IPS-NIHi7 (cell line): ENCODE measurements around the gene CCL5.
"Not testable (repeated sequence)": the region's sequence is repeated elsewhere in the genome, so short reads cannot be mapped to it uniquely, and the experiment has no call there.

ENCODE experiments used
- DNase-seq: peaks from one replicate; pipeline ENCODE4 v3.0.0; 2012; ENCODE audit warnings: mixed read lengths; ENCODE audit errors: extremely low spot score

Gene CCL5

GRCh38 chr17:35898283-35899070, 18.3 kb upstream of the CCL5 start:
- no peak for DNase-seq

DNA sequence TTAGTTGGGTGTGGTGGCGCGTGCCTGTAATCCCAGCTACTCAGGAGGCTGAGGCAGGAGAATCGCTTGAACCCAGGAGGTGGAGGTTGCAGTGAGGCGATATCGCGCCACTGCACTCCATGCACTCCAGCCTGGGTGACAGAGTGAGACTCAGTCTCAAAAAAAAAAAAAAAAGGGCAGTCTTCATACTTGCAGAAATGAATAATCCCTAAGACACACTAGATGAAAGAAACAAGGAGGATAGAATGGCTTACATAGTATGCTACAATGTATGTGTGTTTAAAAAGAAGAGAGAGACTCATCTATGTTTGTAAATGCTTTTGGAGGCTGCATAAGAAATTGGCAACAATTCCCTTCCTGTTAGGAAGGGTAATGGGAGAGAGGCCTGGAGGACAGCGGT, 17.6 kb upstream of the CCL5 start:
- DNase-seq, result not testable (repeated sequence)

DNA sequence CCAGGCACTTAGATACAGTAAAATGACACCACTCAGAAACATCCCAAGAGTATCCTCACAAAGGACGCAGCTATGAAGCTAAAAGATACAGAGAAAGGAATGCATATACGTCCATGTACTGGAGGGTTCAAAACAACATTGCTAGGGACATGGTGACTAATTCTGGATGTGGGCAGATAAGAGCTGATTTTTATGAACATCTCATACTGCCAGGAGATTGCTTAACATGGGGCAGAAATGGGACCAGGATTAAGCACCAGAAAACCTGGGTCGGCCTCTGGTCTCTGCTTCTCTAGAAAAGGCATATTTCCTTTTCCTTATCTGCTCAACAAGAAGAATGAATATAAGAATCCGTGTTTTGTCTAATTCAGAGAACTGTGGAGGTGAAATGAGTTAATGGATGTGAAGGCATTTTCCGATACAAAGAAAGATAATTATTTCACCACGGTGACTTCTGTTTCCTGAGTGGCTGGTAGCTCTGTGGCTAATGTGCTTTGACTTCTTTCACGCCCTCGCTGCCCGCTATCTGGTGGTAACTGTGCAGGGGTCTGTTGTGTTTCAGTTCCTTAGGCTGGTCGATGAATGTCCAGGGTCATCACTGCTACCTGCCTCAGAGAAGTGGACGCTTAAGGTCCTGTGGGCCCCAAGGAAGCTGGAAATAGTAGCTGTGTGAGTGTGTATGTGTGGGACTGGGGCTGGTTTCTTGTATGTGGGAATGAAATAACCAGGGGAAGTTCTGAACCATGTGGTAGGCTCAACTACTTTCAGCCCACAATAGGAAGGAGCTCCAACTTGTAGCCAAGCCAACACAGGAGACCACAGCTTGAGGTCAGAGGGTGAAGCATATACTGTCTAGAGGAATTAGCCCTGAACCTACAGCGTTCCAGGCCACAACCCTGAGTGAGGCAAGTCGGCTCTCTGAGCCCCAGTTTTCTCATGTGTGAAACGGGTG, 15.8 kb upstream of the CCL5 start:
- DNase-seq, result no peak

DNA sequence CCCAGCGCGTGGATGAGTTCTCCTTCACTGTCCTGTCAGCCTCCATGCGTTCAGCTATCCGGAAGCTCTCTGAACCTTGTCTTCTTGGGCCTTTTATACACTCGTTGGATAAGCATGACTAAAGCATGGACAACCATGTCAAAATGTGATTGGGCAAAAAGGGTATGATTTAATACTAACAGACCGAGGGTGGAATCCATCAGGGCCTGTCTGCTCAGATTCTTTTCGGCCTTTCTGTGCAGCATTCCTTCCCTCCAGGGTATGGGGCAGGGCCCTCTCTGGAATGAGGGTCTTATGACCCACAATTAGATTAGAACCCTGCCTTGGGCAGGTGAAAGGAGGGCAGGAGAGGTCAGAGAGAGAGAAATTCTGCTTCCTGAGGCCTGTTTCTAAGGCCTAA, 14.0 kb upstream of the CCL5 start:
- DNase-seq, result no peak

DNA sequence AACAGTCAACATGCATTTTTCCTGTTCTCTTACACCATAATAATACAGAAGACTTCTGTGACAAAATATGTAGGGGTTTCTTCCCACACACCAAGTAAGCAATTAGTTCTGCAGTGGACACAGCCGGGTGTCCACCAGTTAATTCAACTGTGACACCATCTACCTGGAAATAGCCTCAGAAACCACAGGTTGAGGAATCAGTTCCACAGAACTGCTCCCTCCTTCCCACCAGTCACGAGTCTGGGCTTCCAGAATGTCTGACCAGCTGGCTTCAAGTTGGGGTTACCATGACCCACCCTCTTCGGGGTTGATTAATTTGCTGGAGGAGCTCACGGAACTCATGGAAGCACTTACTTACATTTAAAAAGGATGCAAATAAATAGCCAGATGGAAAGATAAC, 13.6 kb upstream of the CCL5 start:
- no peak for DNase-seq

DNA sequence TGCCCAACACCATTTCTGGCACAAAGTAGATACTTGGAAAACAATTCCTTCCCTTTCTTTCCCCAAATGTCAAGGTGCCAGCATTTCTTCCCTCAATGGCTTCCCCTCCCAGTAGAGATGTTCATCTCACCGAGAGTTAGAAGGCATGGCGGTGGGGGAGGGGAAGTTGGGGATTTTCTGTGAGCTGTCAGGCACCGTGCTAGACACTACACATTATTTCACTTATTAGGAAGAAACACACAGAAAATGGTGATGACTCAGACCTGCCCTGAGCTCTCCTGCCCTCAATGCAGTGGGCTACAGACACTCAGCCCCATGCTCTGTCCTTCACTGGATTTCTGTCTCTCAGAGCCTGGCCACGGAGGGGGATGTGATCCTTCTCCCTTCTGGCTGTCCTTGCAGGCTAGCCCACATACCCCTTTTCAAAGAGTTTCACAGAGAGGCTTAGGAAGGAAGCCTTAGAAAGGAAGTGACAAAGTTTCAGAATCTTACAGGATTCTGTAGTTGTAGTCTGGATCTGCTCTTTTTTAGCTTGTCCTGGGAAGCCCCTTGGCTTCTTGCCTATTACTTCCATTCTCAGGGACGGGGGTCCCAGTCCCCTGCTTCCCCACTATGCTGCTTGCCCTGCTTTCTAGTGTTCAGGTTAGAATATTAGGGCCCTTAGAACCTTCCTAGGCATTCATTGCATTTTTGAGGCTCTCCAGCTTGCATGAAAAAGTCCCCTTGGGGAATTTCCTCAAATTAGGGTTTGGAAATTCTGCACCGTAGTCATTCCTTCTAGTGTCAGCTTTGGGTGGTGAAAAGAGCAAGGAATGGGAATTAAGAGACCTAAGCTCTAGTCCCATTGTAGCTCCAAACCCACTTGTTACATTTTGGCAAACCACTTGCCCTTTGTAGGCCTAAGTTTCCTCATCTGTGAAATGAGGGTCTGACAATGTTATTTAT, 12.2 kb upstream of the CCL5 start:
- no peak for DNase-seq

DNA sequence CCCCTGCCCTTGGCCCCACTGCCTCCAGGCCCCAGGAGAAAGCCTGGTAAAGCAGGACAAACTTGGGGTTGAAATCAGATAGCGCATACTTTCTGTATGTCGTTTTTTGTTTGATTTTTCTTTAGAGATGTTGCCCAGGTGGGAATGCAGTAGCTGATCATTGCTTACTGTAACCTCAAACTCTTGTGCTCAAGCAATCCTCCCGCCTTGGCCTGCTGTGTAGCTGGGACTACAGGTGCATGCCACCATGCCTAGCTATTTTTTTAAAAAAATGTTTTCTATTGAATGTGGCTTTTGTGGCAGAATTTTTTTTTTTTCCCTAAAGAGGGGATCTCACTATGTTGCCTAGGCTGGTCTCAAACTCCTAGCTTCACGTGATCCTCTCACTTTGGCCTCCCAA, 11.1 kb upstream of the CCL5 start:
- no peak for DNase-seq

GRCh38 chr17:35890774-35891155, 10.6 kb upstream of the CCL5 start:
- DNase-seq, result peak; percentile 31

DNA sequence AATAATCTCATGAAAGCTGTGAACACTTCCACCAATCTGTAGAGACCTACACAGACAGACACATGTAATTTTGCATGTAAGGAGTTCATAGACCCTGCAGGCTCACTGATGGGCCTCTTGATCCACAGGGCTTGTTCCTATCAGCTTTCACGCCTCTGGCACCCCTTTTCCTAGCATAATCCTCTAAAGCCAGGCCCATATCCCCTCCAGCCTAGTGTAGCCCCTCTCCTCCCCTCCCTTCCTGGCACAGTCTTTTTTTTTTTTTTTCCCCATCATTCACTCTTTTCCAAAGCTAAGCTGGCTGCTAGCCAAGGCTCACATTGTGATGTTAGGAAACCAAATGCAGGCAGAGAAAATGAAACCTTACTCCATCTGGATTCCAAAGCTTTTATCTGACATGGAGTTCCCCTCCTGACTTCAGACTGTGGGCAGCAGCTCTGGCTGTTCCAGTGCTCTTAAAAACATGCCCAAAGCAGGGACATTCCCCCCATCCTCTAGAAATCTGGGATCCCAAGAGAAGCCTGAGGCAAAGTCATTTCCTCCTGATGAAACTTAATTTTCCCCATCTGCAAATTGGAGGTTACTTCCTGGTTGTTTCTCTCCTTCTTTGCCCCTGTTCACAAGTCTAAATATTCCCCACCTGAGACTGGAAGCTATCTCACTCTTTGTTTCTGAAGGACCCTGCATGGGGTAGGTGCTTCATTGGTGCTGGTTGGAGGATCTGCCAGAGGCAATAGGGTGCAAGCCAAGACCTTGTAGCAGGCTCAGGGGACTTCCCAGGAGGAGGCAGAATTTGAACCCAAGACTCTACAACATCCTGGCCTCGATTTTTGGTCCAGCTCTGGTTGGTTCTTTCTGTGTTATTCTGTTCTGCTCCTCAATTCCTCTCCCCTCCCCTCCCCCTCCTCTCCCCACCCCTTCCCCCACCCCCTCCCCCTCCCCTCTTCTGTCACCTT, 9.9 kb upstream of the CCL5 start:
- no peak for DNase-seq

DNA sequence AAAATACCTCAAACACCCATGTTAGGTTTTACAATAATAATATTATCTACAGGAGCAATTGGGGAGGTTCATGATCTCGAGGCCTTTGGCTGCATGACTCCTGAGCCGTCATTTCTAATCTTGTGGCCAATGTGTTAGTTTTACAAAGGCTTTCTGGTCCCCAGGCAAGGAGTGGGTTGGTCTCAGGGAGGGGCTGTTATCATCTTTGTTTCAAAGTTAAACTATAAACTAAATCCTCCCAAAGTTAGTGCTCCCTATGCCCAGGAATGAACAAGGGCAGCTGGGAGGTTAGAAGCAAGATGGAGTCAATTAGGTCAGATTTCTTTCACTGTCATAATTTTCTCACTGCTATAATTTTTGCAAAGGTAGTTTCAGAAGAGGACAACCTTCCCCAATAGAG, 9.1 kb upstream of the CCL5 start:
- no peak for DNase-seq

- no peak for DNase-seq
Observed at GRCh38 chr17:35878361-35878760, 1.8 kb downstream of the CCL5 start.

GRCh38 chr17:35877345-35878029, 2.7 kb downstream of the CCL5 start:
- no peak for DNase-seq

GRCh38 chr17:35876534-35876933, 3.6 kb downstream of the CCL5 start:
- DNase-seq, result no peak

DNA sequence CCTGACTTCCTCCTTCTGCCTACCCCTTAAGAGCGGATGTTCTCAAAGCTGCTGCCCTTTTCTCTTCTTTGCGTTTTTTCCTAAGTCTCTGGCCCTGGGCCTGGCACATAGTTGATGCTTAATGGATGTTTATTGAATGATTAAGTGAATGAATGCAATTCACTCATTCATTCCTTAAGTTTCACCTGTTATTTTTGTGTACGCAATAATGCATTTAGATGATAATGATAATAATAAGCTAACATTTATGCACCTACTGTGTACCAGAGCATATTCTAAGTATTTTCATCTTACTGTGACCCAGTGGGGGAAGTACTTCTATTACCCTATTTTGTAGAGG, 4.4 kb downstream of the CCL5 start:
- no peak for DNase-seq

DNA sequence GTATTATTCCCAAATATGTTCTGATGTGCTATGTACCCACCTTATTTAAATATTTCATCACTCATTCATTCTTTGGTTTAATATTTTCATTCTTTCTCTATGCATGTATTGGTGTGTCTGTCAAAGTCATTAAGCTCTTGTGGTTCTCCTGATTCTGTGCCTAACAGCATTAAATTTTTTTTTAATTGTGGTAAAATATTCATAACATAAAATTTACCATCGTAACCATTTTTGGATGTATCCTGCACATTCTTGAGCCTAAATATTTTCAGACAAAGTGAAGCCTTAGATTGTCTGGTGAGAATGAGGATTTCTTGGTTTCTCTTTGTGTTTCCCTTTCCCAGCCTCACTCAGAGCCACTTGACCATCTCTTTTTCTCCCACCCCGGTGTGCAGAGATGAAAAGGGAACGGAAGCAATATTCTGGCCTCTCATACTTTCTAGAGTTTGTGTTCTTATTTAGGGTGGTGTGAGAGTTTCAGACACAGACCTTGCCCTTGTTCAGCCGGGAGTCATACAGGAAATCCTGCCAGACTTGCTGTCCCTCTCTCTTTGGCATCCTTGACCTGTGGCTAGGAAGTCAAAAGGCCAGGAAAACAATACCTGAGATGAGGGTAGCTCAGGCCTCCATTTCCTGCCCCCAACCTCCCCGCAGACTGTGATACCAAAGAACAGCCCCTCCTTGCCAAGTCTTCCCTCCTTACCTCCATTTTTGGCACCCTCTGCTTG, 4.9 kb downstream of the CCL5 start:
- no peak for DNase-seq

GRCh38 chr17:35872196-35872980, 7.8 kb downstream of the CCL5 start:
- no peak for DNase-seq

DNA sequence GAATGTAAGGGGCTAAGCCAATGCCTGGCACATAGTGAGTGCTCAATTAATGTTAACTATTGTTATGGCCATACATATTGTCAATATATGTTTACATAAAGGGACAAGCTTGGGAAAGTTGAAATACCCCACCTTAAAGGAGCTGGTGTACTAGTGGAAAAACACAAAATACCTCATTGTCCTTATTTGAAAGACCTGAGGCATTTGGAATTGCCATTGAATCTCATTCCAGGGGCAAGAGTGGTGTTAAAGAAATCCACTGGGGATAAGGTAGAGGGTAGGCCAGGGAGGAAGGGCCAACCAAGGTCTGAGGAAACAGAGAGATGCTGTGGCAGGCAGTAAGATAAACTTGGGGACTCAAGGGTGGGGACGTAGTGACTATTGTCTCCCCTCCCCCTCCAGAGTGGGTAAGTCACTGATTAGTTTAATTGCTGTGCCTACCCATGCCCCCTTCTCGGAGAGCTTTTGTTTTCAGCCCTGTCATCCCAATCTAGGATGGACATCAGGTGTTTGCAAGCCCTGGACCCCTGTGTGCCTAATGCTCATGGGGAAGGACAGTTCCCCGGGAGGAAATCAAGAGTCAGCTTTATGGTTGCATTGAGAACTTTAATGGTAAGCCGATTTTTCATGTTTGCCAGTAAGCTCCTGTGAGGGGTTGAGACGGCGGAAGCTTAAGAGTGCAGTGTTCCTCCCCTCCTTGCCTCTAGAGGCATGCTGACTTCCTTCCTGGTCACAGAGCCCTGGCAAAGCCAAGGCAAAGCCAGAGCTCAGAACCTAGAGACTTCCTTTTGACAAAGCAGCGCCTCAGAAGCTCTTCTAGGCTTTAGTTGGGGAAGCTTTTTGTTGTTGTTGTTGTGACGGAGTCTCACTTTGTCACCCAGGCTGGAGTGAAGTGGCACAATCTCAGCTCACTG, 9.0 kb downstream of the CCL5 start:
- DNase-seq, result peak; percentile 58

- no peak for DNase-seq
Observed at GRCh38 chr17:35868737-35869136, 11.4 kb downstream of the CCL5 start, which contains the start of gene HEATR9. TSS of gene HEATR9 (minus strand) at chr17:35868891. CDS start at chr17:35868742, 149 bp downstream.
